ENCODE results near the gene CST5.
"Not testable (repeated sequence)": the region's sequence is repeated elsewhere in the genome, so short reads cannot be mapped to it uniquely, and the experiment has no call there.

CST5 gene

DNA sequence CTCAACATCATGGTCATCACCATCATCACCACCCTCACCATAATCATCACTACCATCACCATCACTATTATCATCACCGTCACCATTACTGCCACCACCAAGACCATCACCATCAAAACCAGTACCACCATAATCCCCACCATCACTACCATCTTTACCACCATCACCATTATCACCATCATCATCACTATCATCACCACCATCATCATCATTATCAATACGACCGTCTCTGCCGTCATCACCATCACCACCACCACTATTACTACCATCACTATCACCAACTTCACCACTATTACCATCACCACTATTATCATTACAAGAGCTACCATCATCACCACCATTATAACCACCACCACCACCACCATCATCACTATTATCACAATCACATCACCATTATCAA lies 11.3 kb upstream of the CST5 start:
- not testable (repeated sequence) for DNase-seq (ENCODE audit: low read depth in 2 of 2, low spot score in 1 of 2)

GRCh38 chr20:23889775-23890187 lies 10.2 kb upstream of the CST5 start:
- DNase-seq (ENCODE audit: low read depth in 2 of 2, low spot score in 1 of 2) = peak; percentile 3 to 33

DNA sequence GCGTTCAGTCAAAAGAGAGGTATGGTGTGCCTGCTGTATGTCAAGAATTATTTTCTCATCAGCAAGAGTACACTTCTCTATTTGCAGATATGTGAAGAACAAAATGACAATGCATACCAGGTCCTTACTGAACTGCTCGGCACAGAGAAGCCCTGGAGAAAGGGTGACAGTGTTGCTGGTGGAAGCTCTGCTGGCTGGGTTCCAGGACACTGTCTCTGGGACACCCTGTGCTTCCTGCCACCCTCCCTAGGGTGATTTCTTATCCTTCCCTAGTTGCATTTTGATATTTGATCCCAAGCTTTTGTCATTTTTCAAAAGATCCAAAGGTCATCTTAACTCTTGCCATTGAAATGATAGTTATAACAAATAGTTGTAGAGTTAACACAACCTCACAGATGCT lies 8.3 kb upstream of the CST5 start:
- no peak for DNase-seq (ENCODE audit: low read depth in 2 of 2, low spot score in 1 of 2)

DNA sequence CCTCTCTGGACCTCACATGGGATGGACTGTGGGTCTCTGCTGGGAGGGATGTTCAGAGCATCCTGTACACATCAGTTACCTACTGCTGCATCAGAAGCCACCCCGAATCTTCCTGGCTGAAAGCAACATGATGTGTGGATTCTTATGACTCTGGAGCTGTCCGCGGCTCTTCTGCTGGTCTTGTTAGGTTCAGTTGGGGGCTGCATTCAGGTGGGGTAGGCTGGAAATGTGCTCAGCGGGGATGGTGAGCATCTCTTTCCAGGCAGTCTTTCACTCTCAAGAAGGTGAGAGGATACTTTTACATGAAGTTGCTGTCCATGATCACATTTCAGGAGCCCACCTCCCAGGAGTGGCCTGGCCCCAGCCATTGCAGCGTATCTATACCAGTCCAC lies 5.2 kb upstream of the CST5 start:
- DNase-seq (ENCODE audit: low read depth in 2 of 2, low spot score in 1 of 2) = no peak

- DNase-seq (ENCODE audit: low read depth in 2 of 2, low spot score in 1 of 2) = no peak
These were observed 4.7 kb upstream of the CST5 start for GRCh38 chr20:23884136-23884770.

- no peak for DNase-seq (ENCODE audit: low read depth in 2 of 2, low spot score in 1 of 2)
These were observed 1.8 kb upstream of the CST5 start for GRCh38 chr20:23881371-23881770.

DNA sequence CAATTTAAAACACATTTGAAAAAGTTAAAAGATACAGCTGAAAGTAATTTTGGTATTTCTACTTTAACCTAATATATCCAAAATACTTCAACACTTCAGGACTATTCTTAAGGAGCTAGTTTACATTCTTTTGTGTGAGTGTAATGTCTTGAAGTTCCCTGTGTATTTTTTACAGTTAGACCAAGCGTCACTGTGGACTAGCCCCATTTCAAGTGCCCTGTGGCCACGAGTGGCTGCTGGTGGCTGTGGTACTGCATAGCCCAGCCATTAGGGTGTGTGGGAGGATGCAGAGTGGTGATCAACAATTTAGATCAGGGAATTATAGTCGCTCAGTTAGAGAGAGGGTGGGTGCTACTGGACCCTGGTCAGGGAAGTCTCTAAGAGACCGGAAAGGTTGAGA lies 869 bp upstream of the CST5 start:
- no peak for DNase-seq (ENCODE audit: low read depth in 2 of 2, low spot score in 1 of 2)

DNA sequence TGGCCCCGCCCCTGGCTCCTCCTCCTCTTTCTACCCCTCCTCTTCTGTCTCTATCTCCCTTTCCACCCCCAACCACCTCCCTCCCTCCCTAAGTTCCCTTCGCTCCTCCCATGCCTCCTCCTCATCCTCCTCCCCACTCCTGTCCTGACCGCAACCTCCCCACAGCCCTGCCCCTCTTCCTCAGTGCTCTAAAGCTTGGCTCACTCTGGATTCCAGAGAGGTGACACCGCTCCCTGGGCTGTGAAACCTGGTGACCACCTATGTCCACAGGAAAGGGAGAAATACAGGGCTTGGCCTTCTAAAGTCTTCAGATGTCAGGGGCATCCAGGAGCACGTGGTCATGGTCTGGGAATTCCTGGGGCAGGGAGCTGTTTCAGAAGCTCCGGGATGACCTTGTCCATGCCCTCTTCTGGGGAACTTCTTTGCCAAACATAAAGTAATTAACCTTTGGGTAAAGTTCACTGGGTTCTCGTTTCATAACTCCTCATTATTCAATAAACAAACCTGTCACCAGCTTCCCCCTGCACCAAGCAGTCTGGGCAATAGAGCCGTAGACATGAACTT lies 345 bp upstream of the CST5 start:
- no peak for DNase-seq (ENCODE audit: low read depth in 2 of 2, low spot score in 1 of 2)

DNA sequence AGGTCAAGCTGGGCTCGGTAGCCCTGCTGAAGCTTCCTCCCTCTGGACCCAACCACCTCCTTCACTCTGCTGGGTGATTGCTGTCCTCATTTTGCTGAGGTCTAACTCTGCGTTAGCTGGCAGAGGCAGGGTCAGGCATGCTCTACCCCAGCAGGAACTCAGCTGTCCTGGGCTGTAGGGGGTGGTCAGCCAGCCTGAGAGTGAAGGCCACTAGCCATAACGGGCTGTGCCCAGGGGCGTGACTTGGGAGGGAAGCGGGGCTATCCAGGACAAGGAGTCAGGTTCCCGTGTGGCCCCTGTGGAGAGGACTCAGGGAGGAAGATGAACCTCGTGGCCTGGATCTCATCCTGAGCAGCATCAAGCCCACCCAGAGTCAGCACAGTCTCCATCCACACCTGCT lies 761 bp downstream of the CST5 start:
- no peak for DNase-seq (ENCODE audit: low read depth in 2 of 2, low spot score in 1 of 2)

- not testable (repeated sequence) for DNase-seq (ENCODE audit: low read depth in 2 of 2, low spot score in 1 of 2)
These were observed 1.5 kb downstream of the CST5 start for GRCh38 chr20:23878016-23878542.

DNA sequence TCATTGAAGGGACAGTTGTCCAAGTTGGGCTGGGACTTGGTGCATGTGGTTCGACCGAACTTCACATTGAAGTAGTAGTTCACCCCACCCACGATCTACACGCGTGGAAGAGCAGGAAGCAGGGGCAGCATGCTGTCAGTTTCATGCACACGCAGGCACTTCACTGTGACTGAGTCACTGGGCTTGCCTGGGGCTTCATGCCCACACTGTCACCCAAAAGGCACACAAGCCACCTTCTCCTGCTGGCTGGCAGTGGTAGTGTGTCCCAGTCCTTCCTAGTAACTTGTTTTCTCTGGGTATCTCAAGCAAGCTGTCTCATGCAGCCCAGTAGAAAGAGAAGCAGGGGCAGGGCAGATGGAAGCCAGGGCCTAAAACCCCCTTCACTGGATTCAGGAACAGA lies 2.0 kb downstream of the CST5 start:
- no peak for DNase-seq (ENCODE audit: low read depth in 2 of 2, low spot score in 1 of 2)

DNA sequence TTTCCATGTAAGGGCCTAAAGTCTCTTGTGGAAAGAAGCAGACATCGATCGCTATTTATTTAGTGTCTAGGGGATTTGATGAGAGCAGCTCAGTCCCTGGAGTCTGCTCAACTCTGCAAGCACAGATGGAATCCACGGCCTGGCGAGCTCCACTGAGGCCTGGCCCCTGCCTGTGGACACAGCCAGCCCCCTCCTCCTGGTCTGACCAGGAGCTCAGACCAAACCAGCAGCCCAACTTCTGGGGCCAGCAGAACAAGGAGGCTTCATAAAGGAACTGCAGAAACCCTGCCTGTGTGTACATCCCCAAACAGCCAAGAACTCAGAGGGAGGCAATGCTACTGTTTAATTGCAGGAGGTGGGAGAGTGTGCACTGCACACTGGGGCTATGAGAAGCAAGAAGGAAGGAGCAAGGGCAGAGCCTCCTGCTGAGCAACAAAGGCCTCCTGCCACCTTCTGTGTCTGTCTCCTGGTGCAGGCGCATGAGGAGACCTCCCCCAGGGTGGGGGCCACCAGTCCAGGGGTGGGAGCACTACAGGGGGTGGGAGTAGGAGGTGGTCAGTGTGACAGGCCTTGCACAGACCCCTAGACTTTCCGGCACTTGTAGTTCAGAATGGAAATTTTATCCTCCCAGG lies 3.8 kb downstream of the CST5 start:
- no peak for DNase-seq (ENCODE audit: low read depth in 2 of 2, low spot score in 1 of 2)

DNA sequence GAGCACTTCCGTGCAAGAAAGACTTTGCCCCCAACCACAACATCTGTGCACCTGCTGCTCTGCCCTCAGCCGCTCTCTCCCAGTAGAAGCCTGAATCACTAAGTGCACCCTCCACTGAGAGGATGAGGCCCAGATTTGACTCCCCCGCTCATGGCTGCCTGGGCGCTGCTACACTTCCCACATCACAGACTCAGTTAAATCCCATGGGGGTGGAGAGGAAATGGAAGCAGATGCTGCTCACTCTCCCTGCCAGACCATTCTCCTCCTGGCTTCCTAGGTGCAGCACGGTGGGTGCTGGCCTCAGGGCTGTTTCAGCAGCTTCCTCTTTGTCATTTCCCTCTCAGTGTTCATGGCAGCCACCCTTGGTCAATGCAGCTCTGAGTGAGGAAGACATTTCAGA lies 4.8 kb downstream of the CST5 start:
- DNase-seq (ENCODE audit: low read depth in 2 of 2, low spot score in 1 of 2) = no peak

DNA sequence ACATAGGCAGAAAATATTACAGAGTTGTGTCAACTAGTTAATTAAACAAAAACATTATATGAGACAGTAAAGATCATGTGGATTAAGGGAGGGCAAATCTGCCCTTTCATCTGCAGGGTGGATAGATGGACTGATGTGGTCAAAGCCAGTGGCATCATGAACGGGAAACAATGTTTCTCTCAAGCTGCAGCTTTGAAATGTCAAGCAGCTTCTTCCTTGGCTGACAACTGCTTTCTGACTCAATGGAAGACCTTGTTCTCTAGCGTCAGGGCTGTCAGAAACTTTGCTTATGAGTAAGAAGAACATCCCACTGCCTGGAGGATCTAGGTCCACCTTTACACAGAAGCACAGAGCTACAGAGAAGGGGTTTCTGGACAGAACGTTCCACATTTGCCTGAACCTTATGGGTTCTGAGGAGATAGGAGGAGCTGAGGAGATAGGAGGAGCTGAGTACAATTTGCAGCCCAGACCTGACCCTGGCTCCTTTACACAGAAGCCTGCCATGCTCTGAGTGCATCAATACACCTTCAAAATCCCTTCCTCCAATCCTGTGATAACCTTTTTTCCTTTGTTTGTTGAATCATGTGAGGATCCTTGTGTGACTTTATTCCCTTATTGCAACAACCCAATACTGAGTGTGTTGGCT lies 6.1 kb downstream of the CST5 start:
- no peak for DNase-seq (ENCODE audit: low read depth in 2 of 2, low spot score in 1 of 2)

DNA sequence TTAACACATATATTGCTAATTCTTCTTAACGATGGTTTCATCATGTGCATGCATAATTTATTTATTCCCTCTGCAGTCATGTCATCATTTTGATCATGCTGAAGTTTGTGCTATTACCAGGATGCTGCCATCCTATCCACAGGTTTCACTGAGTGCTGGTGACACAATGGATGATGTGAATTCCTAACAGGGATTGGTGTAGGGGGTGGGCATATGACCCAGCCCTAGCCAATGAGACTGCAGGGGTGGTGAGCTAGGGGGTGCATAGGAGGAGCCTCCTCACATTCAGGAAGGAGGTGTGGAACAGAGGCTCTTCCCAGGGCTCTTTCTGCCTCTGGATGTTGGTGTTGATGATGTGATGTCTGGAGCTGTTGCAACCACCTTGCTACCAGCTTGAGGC lies 7.5 kb downstream of the CST5 start:
- no peak for DNase-seq (ENCODE audit: low read depth in 2 of 2, low spot score in 1 of 2)

DNA sequence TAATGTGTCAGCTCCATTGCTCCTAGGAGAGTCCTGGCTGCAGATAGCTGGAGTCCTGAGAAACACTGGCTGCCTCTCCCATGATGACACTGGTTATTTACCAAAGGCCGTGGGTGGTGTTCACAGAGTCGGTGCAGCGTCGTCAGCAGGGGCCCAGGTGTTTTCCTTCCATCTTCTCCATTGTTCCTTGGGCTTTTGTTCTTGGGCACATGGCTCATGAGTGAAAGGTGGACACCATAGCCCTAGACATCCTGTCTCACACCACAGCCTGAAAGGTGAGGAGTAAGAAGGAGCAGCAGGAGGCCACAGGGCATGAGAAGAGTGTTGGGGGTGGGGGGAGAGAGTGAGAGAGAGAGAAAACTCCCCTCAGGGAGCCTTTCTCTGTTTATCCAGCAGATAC lies 9.1 kb downstream of the CST5 start:
- DNase-seq (ENCODE audit: low read depth in 2 of 2, low spot score in 1 of 2) = no peak

GRCh38 chr20:23869520-23869919 lies 10.0 kb downstream of the CST5 start:
- no peak for DNase-seq (ENCODE audit: low read depth in 2 of 2, low spot score in 1 of 2)

DNA sequence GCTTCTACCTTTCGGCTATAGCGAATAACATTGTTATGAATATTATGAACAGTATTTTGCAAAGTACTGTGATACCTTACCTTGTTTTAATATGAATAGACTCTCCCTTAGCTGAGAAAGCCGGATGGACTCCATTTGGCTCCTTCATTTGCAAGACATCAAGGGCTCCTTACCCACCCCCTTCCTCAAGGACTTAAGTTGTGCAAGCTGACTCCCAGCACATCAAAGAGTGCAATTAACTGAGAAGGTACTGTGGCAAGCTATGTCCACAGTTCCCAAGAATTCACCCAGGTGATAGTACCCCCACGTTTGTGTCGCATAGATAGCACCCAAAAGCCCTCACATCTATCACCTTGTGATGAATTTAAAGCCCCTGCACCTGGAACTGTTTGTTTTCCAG lies 11.2 kb downstream of the CST5 start:
- DNase-seq (ENCODE audit: low read depth in 2 of 2, low spot score in 1 of 2) = no peak

- no peak for DNase-seq (ENCODE audit: low read depth in 2 of 2, low spot score in 1 of 2)
These were observed 12.3 kb downstream of the CST5 start for GRCh38 chr20:23867152-23867776.

GRCh38 chr20:23860771-23861170 lies 18.8 kb downstream of the CST5 start:
- not testable (repeated sequence) for DNase-seq (ENCODE audit: low read depth in 2 of 2, low spot score in 1 of 2)

GRCh38 chr20:23857962-23858595 lies 21.5 kb downstream of the CST5 start:
- DNase-seq (ENCODE audit: low read depth in 2 of 2, low spot score in 1 of 2) = no peak
